ENCODE results near the gene FMR1NB.

FMR1NB gene

GRCh38 chrX:148024425-148025148, 43.5 kb downstream of the FMR1NB start (continued):
- TF ChIP-seq ZBTB10 (tag by site-specific recombination; IDR thresholded peaks at IDR 0.05) (no peak), ZNF140 (tag by site-specific recombination; IDR thresholded peaks at IDR 0.05) (no peak), ZNF19 (tag by site-specific recombination; IDR thresholded peaks at IDR 0.05; ENCODE audit: low read depth) (no peak), ZNF600 (tag by site-specific recombination; IDR thresholded peaks at IDR 0.05) (no peak), ZNF146 (tag by site-specific recombination; IDR thresholded peaks at IDR 0.05) (no peak), ZNF449 (tag by site-specific recombination; IDR thresholded peaks at IDR 0.05) (no peak), ZNF223 (tag by site-specific recombination; IDR thresholded peaks at IDR 0.05) (no peak), TCF7L2 (IDR thresholded peaks at IDR 0.05; ENCODE audit: borderline replicate concordance, low read depth, low read length) (no peak), GFI1B (tag by site-specific recombination; IDR thresholded peaks at IDR 0.05) (no peak), ZNF621 (tag by site-specific recombination; IDR thresholded peaks at IDR 0.05) (no peak)

GRCh38 chrX:148035380-148035779, 54.2 kb downstream of the FMR1NB start:
- no peak overlapping the region for H3K27ac ChIP-seq (ENCODE audit: extremely low read depth, low read depth, low read length)
- H3K9me3 ChIP-seq (ENCODE audit: control insufficient read depth, insufficient read depth, low read depth, low read length), result no peaks in the 10 kb centered on the region
- POLR2A ChIA-PET, result no interaction called here
- no peaks in the 10 kb centered on the region for H3K4me1 ChIP-seq (ENCODE audit: control insufficient read depth, insufficient read depth, low read length)
- H3K4me3 ChIP-seq (ENCODE audit: low read depth, low read length), result no peak overlapping the region
- no peaks in the 10 kb centered on the region for H3K36me3 ChIP-seq (ENCODE audit: control insufficient read depth in 2 of 2, insufficient read depth in 1 of 2, low read length in 2 of 2)
- no peak for TF ChIP-seq ZXDB (tag by site-specific recombination; IDR thresholded peaks at IDR 0.05)
- no peak for TF ChIP-seq ZSCAN16 (tag by site-specific recombination; IDR thresholded peaks at IDR 0.05)
- no peak for TF ChIP-seq ZNF366 (tag by site-specific recombination; conservative IDR thresholded peaks at IDR 0.05)
- no peak for TF ChIP-seq SP7 (tag by site-specific recombination; IDR thresholded peaks at IDR 0.05)
- no peak for TF ChIP-seq ZNF10 (tag by site-specific recombination; IDR thresholded peaks at IDR 0.05)
- no peak for TF ChIP-seq ZNF747 (tag by site-specific recombination; IDR thresholded peaks at IDR 0.05)
- TF ChIP-seq ZBTB17 (tag by site-specific recombination; IDR thresholded peaks at IDR 0.05), result no peak
- no peak for TF ChIP-seq ZBTB48 (tag by site-specific recombination; IDR thresholded peaks at IDR 0.05)
- TF ChIP-seq ZNF404 (tag by site-specific recombination; IDR thresholded peaks at IDR 0.05), result no peak
- TF ChIP-seq ZNF175 (tag by site-specific recombination; IDR thresholded peaks at IDR 0.05), result no peak
- TF ChIP-seq GLIS1 (tag by site-specific recombination; IDR thresholded peaks at IDR 0.05), result no peak
- no peak for TF ChIP-seq MYNN (tag by site-specific recombination; IDR thresholded peaks at IDR 0.05; ENCODE audit: borderline replicate concordance)
- CTCF ChIA-PET, result interaction anchor here (0.7 kb wide), 2 partner anchors 455 to 705 kb away, joined by 3 to 5 read pairs; no protein-coding TSS in a partner anchor

- POLR2A ChIA-PET, result no interaction called here
- Histone ChIP-seq H3K36me3 (ENCODE audit: control insufficient read depth in 2 of 2, insufficient read depth in 1 of 2, low read length in 2 of 2) (no peaks in the 10 kb centered on the region), H3K4me1 (ENCODE audit: control insufficient read depth, insufficient read depth, low read length) (no peaks in the 10 kb centered on the region), H3K9me3 (ENCODE audit: control insufficient read depth, insufficient read depth, low read depth, low read length) (no peaks in the 10 kb centered on the region), H3K27ac (ENCODE audit: extremely low read depth, low read depth, low read length) (no peak overlapping the region), H3K4me3 (ENCODE audit: low read depth, low read length) (no peak overlapping the region)
- CTCF ChIA-PET, result no interaction called here
- TF ChIP-seq ZNF624 (tag by site-specific recombination; IDR thresholded peaks at IDR 0.05) (no peak), ZNF654 (tag by site-specific recombination; IDR thresholded peaks at IDR 0.05; ENCODE audit: low read depth) (no peak), ZNF670 (tag by site-specific recombination; IDR thresholded peaks at IDR 0.05; ENCODE audit: low read depth) (no peak), ZNF776 (tag by site-specific recombination; IDR thresholded peaks at IDR 0.05; ENCODE audit: borderline replicate concordance) (no peak), ZFP69B (tag by site-specific recombination; IDR thresholded peaks at IDR 0.05) (no peak), ZNF561 (tag by site-specific recombination; IDR thresholded peaks at IDR 0.05; ENCODE audit: borderline replicate concordance) (no peak)
Measured at GRCh38 chrX:148037020-148037419, 55.9 kb downstream of the FMR1NB start.
